GM21529 (cell line): Measurements from ENCODE around the gene SYNPO2.

Source experiments
- ATAC-seq: cut with Tn5 transposase; IDR thresholded peaks from one replicate; pipeline ENCODE4 v1.9.1; 2021; ENCODE audit not compliant: unreplicated experiment

Gene SYNPO2

DNA sequence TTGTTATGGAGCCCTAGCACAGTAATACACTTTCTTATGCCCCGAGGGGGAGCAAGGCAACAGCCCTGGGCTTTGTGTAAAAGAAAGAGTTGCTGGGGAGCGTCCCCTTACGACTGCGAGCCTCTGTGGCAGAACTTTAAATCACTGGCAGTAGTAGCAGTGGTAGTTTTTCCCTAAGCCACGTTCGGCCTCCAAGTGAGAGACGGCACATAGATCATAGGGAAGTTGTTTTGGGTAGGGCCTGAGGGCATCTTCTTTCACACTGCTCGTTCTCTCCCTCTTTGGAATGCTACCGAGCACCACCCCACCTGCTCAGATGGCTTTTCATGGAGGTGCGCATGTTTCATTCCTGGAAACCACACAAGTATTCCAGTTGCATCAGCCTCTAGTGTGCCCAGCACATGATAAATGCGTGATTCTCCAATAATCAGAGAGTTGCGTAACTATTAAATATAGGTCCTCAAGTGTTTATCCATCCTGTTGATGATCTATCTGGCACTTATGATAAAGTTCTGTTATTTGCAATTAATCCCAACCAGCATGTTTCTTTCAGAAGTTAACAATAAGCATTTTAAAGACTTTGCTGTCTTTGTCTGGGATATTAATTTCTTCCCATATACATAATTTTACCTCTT is 7.0 kb upstream of the SYNPO2 start:
- no peak for ATAC-seq

DNA sequence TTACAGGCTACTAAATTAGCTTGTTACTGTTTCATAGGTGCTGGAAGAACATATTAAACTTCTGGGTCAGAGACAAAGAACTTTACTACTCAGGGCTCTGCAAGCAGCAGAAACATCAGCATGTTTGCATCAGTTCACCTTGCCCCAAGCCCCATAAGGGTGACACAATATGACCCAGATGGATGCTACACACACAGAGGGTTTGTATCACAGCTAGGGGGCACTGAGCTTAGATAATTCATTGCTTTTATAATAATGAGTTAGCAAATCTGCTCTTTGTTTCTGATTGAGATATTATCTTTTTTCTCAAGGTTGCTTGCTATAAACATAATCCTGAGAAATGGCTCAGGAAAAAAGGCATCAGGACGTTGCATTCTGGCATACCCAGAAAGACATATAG is 4.8 kb upstream of the SYNPO2 start:
- ATAC-seq, result no peak

- no peak for ATAC-seq
These were observed 3.9 kb upstream of the SYNPO2 start for GRCh38 chr4:118884716-118885115.

DNA sequence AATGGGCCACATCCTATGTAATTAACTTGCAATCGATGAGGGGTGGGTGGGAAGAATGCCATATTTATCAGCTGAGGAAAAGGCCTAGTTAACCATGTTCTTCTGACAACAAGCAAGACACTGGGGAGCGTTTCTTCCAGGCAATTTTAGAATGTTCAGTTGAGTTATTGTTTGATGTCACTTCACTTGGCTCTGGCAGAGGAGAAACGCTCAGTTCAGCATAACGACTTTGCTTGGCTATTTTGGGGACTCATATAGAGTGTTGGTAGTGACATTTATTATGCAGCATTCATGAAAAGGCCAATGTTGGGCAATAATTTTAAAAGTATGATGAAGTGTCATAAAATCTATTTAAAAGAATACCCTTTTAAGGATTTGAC is 648 bp downstream of the SYNPO2 start:
- no peak for ATAC-seq

- ATAC-seq, result no peak
These were observed 5.4 kb downstream of the SYNPO2 start for GRCh38 chr4:118894034-118894433.

GRCh38 chr4:118898221-118898620 is 9.6 kb downstream of the SYNPO2 start:
- ATAC-seq, result no peak

GRCh38 chr4:118898684-118899138 is 10.1 kb downstream of the SYNPO2 start:
- no peak for ATAC-seq

DNA sequence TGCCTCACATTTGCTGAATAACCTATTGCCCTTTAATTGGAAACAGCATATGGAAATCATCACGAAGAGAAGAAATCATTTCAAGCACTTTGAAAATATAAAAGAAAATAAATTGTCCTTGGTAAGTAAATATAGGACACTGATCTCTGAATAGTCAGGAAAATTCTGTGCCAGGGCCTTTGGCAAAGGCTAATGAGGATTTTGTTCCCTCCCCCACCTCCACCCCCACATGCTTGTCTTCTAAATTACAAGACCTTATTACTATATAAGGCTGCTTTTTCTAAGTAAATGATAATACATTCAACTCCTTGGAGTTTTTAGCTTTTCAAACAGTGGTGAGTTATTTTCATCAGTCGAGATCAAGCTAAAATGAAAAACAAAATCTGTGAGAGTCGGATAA is 15.8 kb downstream of the SYNPO2 start:
- ATAC-seq, result no peak

DNA sequence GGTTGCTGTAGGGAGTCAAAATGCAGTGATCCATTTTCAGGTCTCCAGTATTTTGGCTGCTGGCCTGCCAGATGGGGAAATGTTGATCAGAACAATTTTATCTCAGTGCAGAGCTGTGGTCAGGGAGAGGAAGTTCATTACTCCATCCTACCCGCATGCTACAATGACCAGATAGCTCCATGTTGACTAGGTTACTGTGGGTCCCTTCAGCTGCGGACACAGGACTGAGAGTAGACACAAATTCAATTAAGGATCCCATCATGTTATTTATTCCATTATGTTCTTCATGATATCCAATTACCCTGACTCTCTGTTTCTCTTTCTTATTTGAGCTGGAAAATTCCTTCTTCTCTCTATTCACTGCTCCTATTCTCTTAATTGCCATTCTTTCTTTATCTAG is 16.3 kb downstream of the SYNPO2 start:
- ATAC-seq, result no peak

- no peak for ATAC-seq
These were observed 16.9 kb downstream of the SYNPO2 start for GRCh38 chr4:118905566-118905965.

DNA sequence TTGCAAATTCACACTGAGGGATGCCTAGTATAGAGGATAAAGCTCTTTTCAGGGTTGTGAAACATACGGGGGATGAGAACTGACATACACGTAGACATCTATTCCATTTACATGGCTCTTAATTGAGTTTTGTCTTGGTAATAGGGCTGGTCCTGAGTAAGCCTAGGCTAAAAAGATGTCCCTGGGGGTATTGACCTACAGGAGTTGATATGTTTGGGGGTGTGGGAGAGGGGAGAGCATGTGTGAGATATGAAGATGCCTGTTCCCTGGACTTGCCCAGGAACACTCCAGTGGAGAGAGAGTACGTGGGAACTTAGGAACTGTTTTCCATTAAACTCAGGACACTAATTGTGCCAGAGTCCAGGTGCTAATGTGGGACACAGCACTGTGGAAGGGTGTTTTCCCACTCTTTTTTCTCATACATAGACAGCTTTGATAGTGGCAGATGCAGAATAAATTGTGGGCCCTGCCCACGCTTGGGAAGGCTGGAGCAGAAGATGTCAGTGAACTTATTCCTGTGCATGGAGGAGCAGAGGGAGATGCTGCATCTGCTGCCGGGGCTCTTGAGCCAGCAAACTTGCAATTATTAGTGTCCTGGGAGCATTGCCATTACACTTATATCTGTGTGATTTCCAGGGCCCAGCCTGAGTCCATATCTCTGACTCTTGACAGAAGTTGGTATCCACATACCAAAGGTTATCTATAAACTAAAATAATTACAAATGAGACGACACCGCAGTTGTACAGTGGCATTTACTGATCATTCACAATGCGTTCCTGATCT is 20.7 kb downstream of the SYNPO2 start:
- no peak for ATAC-seq

GRCh38 chr4:118910221-118910620 is 21.6 kb downstream of the SYNPO2 start:
- ATAC-seq, result no peak

GRCh38 chr4:118911238-118911703 is 22.6 kb downstream of the SYNPO2 start:
- ATAC-seq, result no peak

- ATAC-seq, result no peak
These were observed 26.8 kb downstream of the SYNPO2 start for GRCh38 chr4:118915468-118915867.

DNA sequence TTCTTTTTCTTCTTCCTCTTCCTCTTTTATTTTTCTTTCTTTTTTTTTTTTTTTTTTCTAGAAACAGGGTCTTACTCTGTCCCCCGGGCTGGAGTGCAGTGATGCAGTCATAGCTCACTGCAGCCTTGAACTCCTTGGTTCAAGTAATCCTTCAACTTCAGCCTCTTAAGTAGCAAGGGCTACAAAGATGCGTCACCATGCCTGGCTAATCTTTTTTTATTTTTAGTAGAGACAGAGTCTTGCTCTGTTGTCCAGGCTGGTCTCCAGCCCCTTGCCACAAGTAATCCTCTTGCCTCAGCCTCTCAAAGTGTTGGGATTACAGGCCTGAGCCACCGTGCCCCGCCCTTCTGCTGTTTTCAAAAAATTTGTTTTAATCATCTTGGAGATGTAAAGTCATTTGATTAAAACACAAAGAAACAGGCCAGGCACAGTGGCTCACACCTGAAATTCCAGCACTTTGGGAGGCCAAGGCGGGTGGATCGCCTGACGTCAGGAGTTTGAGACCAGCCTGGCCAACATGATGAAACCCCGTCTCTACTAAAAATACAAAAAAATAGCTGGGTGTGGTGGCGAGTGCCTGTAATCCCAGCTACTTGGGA is 28.1 kb downstream of the SYNPO2 start:
- no peak for ATAC-seq

- no peak for ATAC-seq
These were observed 28.9 kb downstream of the SYNPO2 start for GRCh38 chr4:118917582-118917981.

DNA sequence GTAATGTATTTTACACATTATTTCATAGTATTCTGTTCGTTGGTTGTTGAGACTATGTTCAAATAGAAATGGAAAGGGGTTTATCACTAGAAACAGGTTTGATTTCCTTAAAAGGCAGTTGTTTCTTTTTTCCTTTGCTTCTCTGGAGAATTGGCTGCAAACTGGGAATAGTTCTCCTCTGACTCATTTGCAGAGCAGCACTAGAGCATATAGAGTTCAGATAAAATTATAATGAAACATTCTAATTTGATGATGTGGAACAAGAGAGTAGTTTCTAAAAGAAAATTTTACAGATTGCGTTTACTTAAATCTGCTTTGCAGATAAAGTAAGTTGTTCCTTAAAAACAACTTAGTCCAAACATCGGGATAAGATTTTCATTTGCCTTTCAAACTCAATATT is 29.7 kb downstream of the SYNPO2 start:
- ATAC-seq, result no peak

DNA sequence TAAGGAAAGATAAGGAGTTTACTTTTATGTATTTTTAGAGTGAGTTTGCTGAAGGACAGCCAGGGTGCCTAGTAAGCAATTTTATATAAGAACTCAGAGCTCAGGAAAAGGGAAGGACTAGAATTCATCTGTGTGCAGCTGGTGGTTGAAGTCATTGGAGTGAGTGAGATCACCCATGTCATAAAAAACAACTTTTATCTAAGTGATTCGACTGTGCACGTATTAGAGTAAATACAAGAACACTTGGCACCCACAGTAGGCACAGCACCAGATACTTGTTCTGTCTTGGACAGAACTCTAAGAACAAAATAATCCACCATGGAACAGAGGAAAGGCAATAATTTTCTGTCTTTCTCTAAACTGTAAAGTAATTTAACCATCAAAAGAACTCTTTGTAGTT is 31.6 kb downstream of the SYNPO2 start:
- ATAC-seq, result no peak

GRCh38 chr4:118921786-118922185 is 33.1 kb downstream of the SYNPO2 start:
- ATAC-seq, result no peak

DNA sequence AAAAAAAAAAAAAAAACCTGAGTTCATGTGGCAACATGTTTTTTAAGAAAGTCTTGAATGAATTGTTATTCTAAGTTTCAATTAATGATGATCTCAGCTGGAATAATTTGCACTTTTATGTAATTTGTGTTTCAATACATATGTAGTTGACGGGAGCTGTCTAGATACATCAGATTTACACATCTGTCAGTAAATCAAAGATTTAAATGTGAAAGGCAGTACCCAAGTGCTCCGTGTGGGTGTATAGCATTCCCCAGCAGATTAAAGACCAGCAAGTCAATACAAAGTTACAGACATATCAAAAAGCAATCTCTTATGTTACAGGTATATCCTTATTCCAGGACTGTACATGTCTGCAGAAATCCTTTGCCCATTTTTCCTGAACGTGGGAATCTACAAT is 35.2 kb downstream of the SYNPO2 start:
- ATAC-seq, result no peak

DNA sequence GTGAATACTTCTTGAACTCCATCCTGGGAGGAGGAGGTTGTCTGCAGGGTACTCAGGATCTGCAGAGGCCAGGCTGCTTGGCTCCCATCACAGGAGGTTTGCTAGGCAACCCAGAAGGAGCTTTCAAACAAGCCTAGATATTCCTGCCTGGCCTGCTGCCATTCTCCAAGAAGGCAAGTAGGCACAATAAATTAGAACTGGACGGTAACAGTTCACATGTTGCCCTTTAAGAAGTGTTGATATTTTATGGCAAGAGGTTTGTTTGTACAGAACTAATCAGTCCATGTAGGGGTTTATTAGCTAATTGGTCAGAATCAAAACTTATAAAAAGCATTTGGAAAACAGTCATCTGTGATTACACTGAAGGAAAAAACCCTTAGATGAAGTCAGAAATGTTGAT is 39.3 kb downstream of the SYNPO2 start:
- ATAC-seq, result no peak

DNA sequence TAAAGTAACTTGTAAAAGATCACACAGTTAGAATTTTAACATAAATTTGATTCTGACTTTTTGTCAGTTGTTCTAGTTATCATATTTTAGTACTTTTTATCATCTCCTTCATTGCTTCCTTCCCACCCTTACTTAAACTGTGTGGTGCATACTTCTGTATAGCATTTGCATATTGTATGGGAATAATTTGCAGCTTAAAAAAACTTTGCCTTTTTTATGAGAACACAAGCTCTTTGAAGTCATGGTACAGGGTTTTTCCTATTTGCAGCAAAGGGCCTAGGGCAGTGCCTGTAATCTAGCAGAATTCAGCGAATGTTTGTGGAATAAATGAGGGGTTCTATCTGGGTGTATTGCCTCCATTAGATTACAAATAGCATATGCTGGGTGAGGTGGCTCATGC is 41.6 kb downstream of the SYNPO2 start:
- no peak for ATAC-seq
